Astrocyte (in vitro differentiated cells and primary cell): ENCODE data around the gene KCNN2. TPM values are rescaled to one million over a fixed set of nuclear protein-coding genes. Genes with fewer than 3 reads are reported as not detected.

ENCODE experiments used
- DNase-seq: peaks from one replicate; pipeline ENCODE4 v3.0.0-alpha.2; 2010; ENCODE audit warnings: low read depth
- FAIRE-seq: peaks from 2 replicates; lab custom pipeline; 2011; peaks lifted over from hg19 to GRCh38; lab: Jason Lieb, UNC
- H2AFZ ChIP-seq: 2 replicates; pipeline ENCODE4 v1.6.0; 2012; ENCODE audit warnings: low read depth, low read length, inconsistent platforms
- H3K27ac ChIP-seq: 2 replicates; pipeline ENCODE4 v1.5.1; 2011; ENCODE audit warnings: low read depth, low read length, inconsistent platforms
- H3K27me3 ChIP-seq: 2 replicates; pipeline ENCODE4 v1.6.0; 2011; ENCODE audit warnings: low read length, inconsistent platforms; ENCODE audit not compliant: insufficient read depth
- H3K36me3 ChIP-seq: 2 replicates; pipeline ENCODE4 v1.5.1; 2011; ENCODE audit warnings: low read length, inconsistent platforms; ENCODE audit not compliant: insufficient read depth
- H3K4me1 ChIP-seq: 2 replicates; pipeline ENCODE4 v1.5.1; 2011; ENCODE audit warnings: low read length, inconsistent platforms; ENCODE audit not compliant: insufficient read depth
- H3K4me2 ChIP-seq: 2 replicates; pipeline ENCODE4 v1.6.0; 2012; ENCODE audit warnings: low read length, inconsistent platforms
- H3K4me3 ChIP-seq: 2 replicates; pipeline ENCODE4 v1.5.1; 2011; ENCODE audit warnings: low read depth, mild to moderate bottlenecking, low read length, inconsistent platforms; ENCODE audit not compliant: insufficient read depth
- H3K79me2 ChIP-seq: 2 replicates; pipeline ENCODE4 v1.6.0; 2012; ENCODE audit warnings: mild to moderate bottlenecking, low read length, inconsistent platforms; ENCODE audit not compliant: insufficient read depth
- H3K9ac ChIP-seq: 2 replicates; pipeline ENCODE4 v1.6.0; 2012; ENCODE audit warnings: mild to moderate bottlenecking, low read length, inconsistent platforms
- H3K9me3 ChIP-seq: 2 replicates; pipeline ENCODE4 v1.5.1; 2012; ENCODE audit warnings: low read depth, mild to moderate bottlenecking, low read length, inconsistent platforms; ENCODE audit not compliant: insufficient read depth
- H4K20me1 ChIP-seq: 2 replicates; pipeline ENCODE4 v1.6.0; 2012; ENCODE audit warnings: low read length, inconsistent platforms; ENCODE audit not compliant: insufficient read depth
- H3K27ac Mint-ChIP-seq: one replicate; pipeline ENCODE4 v1.8.0; 2021; ENCODE audit warnings: mild to moderate bottlenecking, mixed read lengths; ENCODE audit not compliant: unreplicated experiment
- H3K27me3 Mint-ChIP-seq: one replicate; pipeline ENCODE4 v1.8.0; 2021; ENCODE audit warnings: low read depth, mixed read lengths; ENCODE audit not compliant: unreplicated experiment
- H3K36me3 Mint-ChIP-seq: one replicate; pipeline ENCODE4 v1.8.0; 2021; ENCODE audit warnings: low read depth, mixed read lengths; ENCODE audit not compliant: unreplicated experiment
- H3K4me1 Mint-ChIP-seq: one replicate; pipeline ENCODE4 v1.8.0; 2021; ENCODE audit warnings: low read depth, mixed read lengths; ENCODE audit not compliant: unreplicated experiment
- H3K4me3 Mint-ChIP-seq: one replicate; pipeline ENCODE4 v1.8.0; 2021; ENCODE audit warnings: mild to moderate bottlenecking, moderate library complexity, mixed read lengths; ENCODE audit not compliant: unreplicated experiment
- H3K9me3 Mint-ChIP-seq: one replicate; pipeline ENCODE4 v1.8.0; 2021; ENCODE audit warnings: mild to moderate bottlenecking, mixed read lengths; ENCODE audit not compliant: unreplicated experiment
- EZH2 ChIP-seq: IDR thresholded peaks from 2 replicates; pipeline ENCODE4 v1.6.1; 2012; ENCODE audit warnings: mild to moderate bottlenecking, low read length, inconsistent platforms; ENCODE audit not compliant: insufficient read depth
- total RNA-seq: library from RNA; stranded (reverse); gene quantifications from 2 replicates; pipeline ENCODE4 v1.2.1, GENCODE V29; 2021
- TF ChIP-seq, protein P1 (sequence below): IDR thresholded peaks from 2 replicates; pipeline ENCODE4 v1.5.1; 2011; ENCODE audit warnings: low read depth, mild to moderate bottlenecking, inconsistent platforms, low read length, moderate library complexity; ENCODE audit not compliant: insufficient read depth

KCNN2 gene
- total RNA-seq, 1 donor from 2014 or later, result 0.32 TPM

- H3K9me3 ChIP-seq, result no peaks in the 10 kb centered on the region
- H3K4me1 Mint-ChIP-seq, result no peaks in the 10 kb centered on the region
- FAIRE-seq (no peak), DNase-seq (no peak)
- no peak overlapping the region for H3K27ac ChIP-seq
- no peak overlapping the region for H2AFZ ChIP-seq
- no peak overlapping the region for H3K4me2 ChIP-seq
- no peaks in the 10 kb centered on the region for H3K4me1 ChIP-seq
- H3K4me3 ChIP-seq, result no peak overlapping the region
- H3K27ac Mint-ChIP-seq, result no peak overlapping the region
- no peaks in the 10 kb centered on the region for H3K9me3 Mint-ChIP-seq
- H3K27me3 ChIP-seq, result no peaks in the 10 kb centered on the region
- H3K27me3 Mint-ChIP-seq, result no peaks in the 10 kb centered on the region
- no peak overlapping the region for H3K4me3 Mint-ChIP-seq
- no peaks in the 10 kb centered on the region for H3K36me3 Mint-ChIP-seq
- no peak overlapping the region for H3K9ac ChIP-seq
- H3K36me3 ChIP-seq, result no peaks in the 10 kb centered on the region
- no peaks in the 10 kb centered on the region for H4K20me1 ChIP-seq
- H3K79me2 ChIP-seq, result no peaks in the 10 kb centered on the region
- TF ChIP-seq EZH2, result no peak
- TF ChIP-seq, protein P1, sequence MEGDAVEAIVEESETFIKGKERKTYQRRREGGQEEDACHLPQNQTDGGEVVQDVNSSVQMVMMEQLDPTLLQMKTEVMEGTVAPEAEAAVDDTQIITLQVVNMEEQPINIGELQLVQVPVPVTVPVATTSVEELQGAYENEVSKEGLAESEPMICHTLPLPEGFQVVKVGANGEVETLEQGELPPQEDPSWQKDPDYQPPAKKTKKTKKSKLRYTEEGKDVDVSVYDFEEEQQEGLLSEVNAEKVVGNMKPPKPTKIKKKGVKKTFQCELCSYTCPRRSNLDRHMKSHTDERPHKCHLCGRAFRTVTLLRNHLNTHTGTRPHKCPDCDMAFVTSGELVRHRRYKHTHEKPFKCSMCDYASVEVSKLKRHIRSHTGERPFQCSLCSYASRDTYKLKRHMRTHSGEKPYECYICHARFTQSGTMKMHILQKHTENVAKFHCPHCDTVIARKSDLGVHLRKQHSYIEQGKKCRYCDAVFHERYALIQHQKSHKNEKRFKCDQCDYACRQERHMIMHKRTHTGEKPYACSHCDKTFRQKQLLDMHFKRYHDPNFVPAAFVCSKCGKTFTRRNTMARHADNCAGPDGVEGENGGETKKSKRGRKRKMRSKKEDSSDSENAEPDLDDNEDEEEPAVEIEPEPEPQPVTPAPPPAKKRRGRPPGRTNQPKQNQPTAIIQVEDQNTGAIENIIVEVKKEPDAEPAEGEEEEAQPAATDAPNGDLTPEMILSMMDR, result no peak
Observed at GRCh38 chr5:114471529-114471928, 109.7 kb downstream of the KCNN2 start.

- Mint-ChIP-seq H3K27ac (no peak overlapping the region), H3K36me3 (no peaks in the 10 kb centered on the region), H3K27me3 (no peaks in the 10 kb centered on the region), H3K4me3 (no peak overlapping the region), H3K4me1 (no peaks in the 10 kb centered on the region), H3K9me3 (peaks cover 5% of the 10 kb centered on the region)
- Histone ChIP-seq H3K4me1 (no peaks in the 10 kb centered on the region), H3K36me3 (no peaks in the 10 kb centered on the region), H3K4me3 (no peak overlapping the region), H3K4me2 (no peak overlapping the region), H3K9ac (no peak overlapping the region), H3K79me2 (no peaks in the 10 kb centered on the region), H3K27ac (no peak overlapping the region), H4K20me1 (no peaks in the 10 kb centered on the region), H3K27me3 (no peaks in the 10 kb centered on the region), H3K9me3 (no peaks in the 10 kb centered on the region), H2AFZ (no peak overlapping the region)
- DNase-seq, result no peak
- TF ChIP-seq EZH2, result no peak
- TF ChIP-seq, protein P1, result no peak
- FAIRE-seq, result no peak
Observed at GRCh38 chr5:114473541-114473940, 111.7 kb downstream of the KCNN2 start.

GRCh38 chr5:114477816-114478334, 116.0 kb downstream of the KCNN2 start:
- H4K20me1 ChIP-seq, result no peaks in the 10 kb centered on the region
- Mint-ChIP-seq H3K4me1 (no peaks in the 10 kb centered on the region), H3K27me3 (no peaks in the 10 kb centered on the region), H3K4me3 (no peak overlapping the region), H3K36me3 (no peaks in the 10 kb centered on the region), H3K27ac (no peak overlapping the region), H3K9me3 (peaks cover 7% of the 10 kb centered on the region)
- TF ChIP-seq, protein P1, result no peak
- no peak for TF ChIP-seq EZH2
- no peak overlapping the region for H2AFZ ChIP-seq
- H3K36me3 ChIP-seq, result no peaks in the 10 kb centered on the region
- H3K4me2 ChIP-seq, result no peak overlapping the region
- DNase-seq (no peak), FAIRE-seq (no peak)
- H3K9me3 ChIP-seq, result no peaks in the 10 kb centered on the region
- H3K27me3 ChIP-seq, result no peaks in the 10 kb centered on the region
- H3K9ac ChIP-seq, result no peak overlapping the region
- no peaks in the 10 kb centered on the region for H3K79me2 ChIP-seq
- no peak overlapping the region for H3K4me3 ChIP-seq
- H3K4me1 ChIP-seq, result no peaks in the 10 kb centered on the region
- H3K27ac ChIP-seq, result no peak overlapping the region
